ENCODE measurements around the gene HP1BP3. TPM values are rescaled to one million over a fixed set of nuclear protein-coding genes. Genes with fewer than 3 reads are reported as not detected.
"Not testable (repeated sequence)": the region's sequence is repeated elsewhere in the genome, so short reads cannot be mapped to it uniquely, and the experiment has no call there.

HP1BP3 gene
- total and polyA plus RNA-seq, 8 donors, result 48.0 to 138 (median 65.0) TPM

- peak in 1 of 6 donors; percentile 54 for DNase-seq
These were observed 65.7 kb downstream of the HP1BP3 start for GRCh38 chr1:20721117-20722061.

GRCh38 chr1:20720631-20721091 is 66.4 kb downstream of the HP1BP3 start:
- Histone ChIP-seq H3K27ac (no peak overlapping the region), H3K4me3 (no peak overlapping the region), H3K27me3 (no peaks in the 10 kb centered on the region), H3K4me1 (peaks cover 0 to 3% (median 0%) of the 10 kb centered on the region in 3 donors), H3K9me3 (no peaks in the 10 kb centered on the region), H3K36me3 (no peaks in the 10 kb centered on the region)
- intact Hi-C loops (cut with DNase I), result no loop called here
- 84 to 85% methylated on average over 11 to 12 of the region's 12 CpGs for WGBS, 2 donors
- DNase-seq (peak in 1 of 6 donors; percentile 44), ATAC-seq (no peak), FAIRE-seq (no peak)
- TF ChIP-seq CTCF (IDR thresholded peaks at IDR 0.05), result no peak

More at GRCh38 chr1:20721117-20722061, 65.7 kb downstream of the HP1BP3 start:
- Histone ChIP-seq H3K9me3 (no peaks in the 10 kb centered on the region), H3K4me1 (peaks cover 0 to 3% (median 0%) of the 10 kb centered on the region in 3 donors), H3K4me3 (no peak overlapping the region), H3K27ac (no peak overlapping the region), H3K27me3 (no peaks in the 10 kb centered on the region), H3K36me3 (no peaks in the 10 kb centered on the region)
- intact Hi-C loops (cut with DNase I), result no loop called here
- WGBS, 2 donors, result 85 to 88% methylated on average over 29 of the region's 29 CpGs
- FAIRE-seq (no peak), ATAC-seq (no peak)
- TF ChIP-seq CTCF (IDR thresholded peaks at IDR 0.05), result no peak

- TF ChIP-seq CTCF (IDR thresholded peaks at IDR 0.05), result no peak
- H3K27ac ChIP-seq, result no peak overlapping the region
- no peak overlapping the region for H3K4me3 ChIP-seq
- peak in 1 of 6 donors; percentile 30 for DNase-seq
- ATAC-seq, result no peak
- intact Hi-C loops (cut with DNase I), result no loop called here
- no peaks in the 10 kb centered on the region for H3K36me3 ChIP-seq
- H3K9me3 ChIP-seq, result no peaks in the 10 kb centered on the region
- H3K4me1 ChIP-seq, result peaks cover 0 to 3% (median 0%) of the 10 kb centered on the region in 3 donors
- 74 to 75% methylated on average over 5 of the region's 5 CpGs for WGBS, 2 donors
- H3K27me3 ChIP-seq, result no peaks in the 10 kb centered on the region
- FAIRE-seq, result no peak
These were observed 67.1 kb downstream of the HP1BP3 start for GRCh38 chr1:20719871-20720620.

GRCh38 chr1:20719261-20719660 is 67.8 kb downstream of the HP1BP3 start:
- DNase-seq (peak in 1 of 6 donors; percentile 27), ATAC-seq (no peak), FAIRE-seq (no peak)
- Histone ChIP-seq H3K27me3 (no peaks in the 10 kb centered on the region), H3K27ac (no peak overlapping the region), H3K4me3 (no peak overlapping the region), H3K4me1 (peaks cover 0 to 3% (median 0%) of the 10 kb centered on the region in 3 donors), H3K36me3 (no peaks in the 10 kb centered on the region), H3K9me3 (no peaks in the 10 kb centered on the region)
- intact Hi-C loops (cut with DNase I), result no loop called here
- WGBS, 2 donors, result 85 to 90% methylated on average over 8 of the region's 8 CpGs
- no peak for TF ChIP-seq CTCF (IDR thresholded peaks at IDR 0.05)

- 73 to 77% methylated on average over 17 of the region's 17 CpGs for WGBS, 2 donors
- H3K27ac ChIP-seq, DNase-seq: not testable (repeated sequence)
These were observed 68.7 kb downstream of the HP1BP3 start for GRCh38 chr1:20718343-20718882.

More at GRCh38 chr1:20718343-20718882, 68.7 kb downstream of the HP1BP3 start:
- H3K9me3 ChIP-seq; H3K4me1 ChIP-seq; ATAC-seq; H3K36me3 ChIP-seq; H3K27me3 ChIP-seq; intact Hi-C loops (cut with DNase I); FAIRE-seq: not testable (repeated sequence)
- H3K4me3 ChIP-seq, result peak overlapping the region in 2 of 4 donors; percentile 33 to 50

All from pancreas (tissue), 10 donors.